ENCODE measurements around the gene ADARB2. TPM values are rescaled to one million over a fixed set of nuclear protein-coding genes. Genes with fewer than 3 reads are reported as not detected.

Gene ADARB2
- total RNA-seq, 2 experiments from 2014 or later, result 0.28 to 0.40 TPM

DNA sequence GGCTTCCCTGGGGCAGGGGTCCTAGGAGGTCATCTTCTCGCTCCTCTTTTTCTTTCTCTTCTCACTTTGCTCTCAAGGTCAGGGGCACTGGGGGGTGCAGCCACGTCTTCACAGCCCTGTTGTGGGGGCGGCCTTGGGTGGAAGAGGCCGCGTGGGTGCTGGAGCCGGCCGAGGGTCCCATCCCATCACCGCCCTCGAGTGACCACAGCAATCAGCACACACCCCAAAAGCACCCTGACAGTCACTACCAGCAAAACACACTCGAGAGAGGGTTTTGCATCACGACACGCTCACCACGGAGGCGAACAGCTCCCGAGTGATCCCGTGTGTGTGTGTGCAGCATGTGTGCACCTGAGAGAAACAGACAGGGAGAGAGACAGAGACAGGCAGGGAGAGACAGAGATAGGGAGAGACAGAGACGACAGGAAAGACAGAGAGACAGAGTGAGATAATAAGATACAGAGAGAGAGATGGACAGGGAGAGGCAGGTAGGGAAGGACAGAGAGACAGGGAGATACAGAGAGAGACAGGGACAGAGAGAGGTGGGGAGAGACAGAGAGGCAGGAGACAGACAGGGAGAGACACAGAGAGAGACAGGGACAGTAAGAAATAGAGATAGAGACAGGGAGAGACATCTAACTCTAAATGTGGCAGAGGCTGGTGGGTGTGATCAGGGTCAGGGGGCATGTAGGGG is 580.3 kb downstream of the ADARB2 start:
- no peak for DNase-seq
- no peak overlapping the region for H3K4me3 Mint-ChIP-seq
- no peak overlapping the region for H3K27ac Mint-ChIP-seq
- no peaks in the 10 kb centered on the region for H3K9me3 Mint-ChIP-seq
- ATAC-seq (ENCODE audit: low read depth), result no peak
- H3K27me3 Mint-ChIP-seq, result peaks cover 6% of the 10 kb centered on the region
- no peaks in the 10 kb centered on the region for H3K36me3 Mint-ChIP-seq
- H3K4me1 Mint-ChIP-seq, result no peaks in the 10 kb centered on the region
- POLR2A ChIA-PET, result no interaction called here

- H3K36me3 Mint-ChIP-seq, result no peaks in the 10 kb centered on the region
- ATAC-seq (ENCODE audit: low read depth) (no peak), DNase-seq (no peak)
- no peak overlapping the region for H3K27ac Mint-ChIP-seq
- no peaks in the 10 kb centered on the region for H3K9me3 Mint-ChIP-seq
- peaks cover 6% of the 10 kb centered on the region for H3K27me3 Mint-ChIP-seq
- POLR2A ChIA-PET, result no interaction called here
- H3K4me3 Mint-ChIP-seq, result no peak overlapping the region
- no peaks in the 10 kb centered on the region for H3K4me1 Mint-ChIP-seq
Observed at GRCh38 chr10:1156616-1156886, 580.8 kb downstream of the ADARB2 start.

- no peaks in the 10 kb centered on the region for H3K9me3 Mint-ChIP-seq
- H3K36me3 Mint-ChIP-seq, result no peaks in the 10 kb centered on the region
- no peak overlapping the region for H3K27ac Mint-ChIP-seq
- no peak for ATAC-seq (ENCODE audit: low read depth)
- H3K4me1 Mint-ChIP-seq, result no peaks in the 10 kb centered on the region
- no peak for DNase-seq
- POLR2A ChIA-PET, result no interaction called here
- H3K4me3 Mint-ChIP-seq, result no peak overlapping the region
- H3K27me3 Mint-ChIP-seq, result peaks cover 6% of the 10 kb centered on the region
Observed at GRCh38 chr10:1155791-1156615, 581.3 kb downstream of the ADARB2 start.

- no peaks in the 10 kb centered on the region for H3K36me3 Mint-ChIP-seq
- POLR2A ChIA-PET, result no interaction called here
- H3K27me3 Mint-ChIP-seq, result peaks cover 6% of the 10 kb centered on the region
- no peak overlapping the region for H3K27ac Mint-ChIP-seq
- DNase-seq (no peak), ATAC-seq (ENCODE audit: low read depth) (no peak)
- H3K4me1 Mint-ChIP-seq, result no peaks in the 10 kb centered on the region
- H3K4me3 Mint-ChIP-seq, result no peak overlapping the region
- H3K9me3 Mint-ChIP-seq, result no peaks in the 10 kb centered on the region
Observed at GRCh38 chr10:1154531-1155295, 582.6 kb downstream of the ADARB2 start.

- POLR2A ChIA-PET, result no interaction called here
- no peaks in the 10 kb centered on the region for H3K36me3 Mint-ChIP-seq
- peaks cover 1% of the 10 kb centered on the region for H3K4me1 Mint-ChIP-seq
- no peak overlapping the region for H3K27ac Mint-ChIP-seq
- DNase-seq (no peak), ATAC-seq (ENCODE audit: low read depth) (no peak)
- peaks cover 8% of the 10 kb centered on the region for H3K27me3 Mint-ChIP-seq
- no peak overlapping the region for H3K4me3 Mint-ChIP-seq
- H3K9me3 Mint-ChIP-seq, result no peaks in the 10 kb centered on the region
Observed at GRCh38 chr10:1153805-1154351, 583.4 kb downstream of the ADARB2 start.

GRCh38 chr10:1153251-1153763 is 584.0 kb downstream of the ADARB2 start:
- POLR2A ChIA-PET, result interaction anchor here (1.0 kb wide), 1 partner anchor 12 kb away, joined by 3 read pairs; no protein-coding TSS in a partner anchor
- no peaks in the 10 kb centered on the region for H3K36me3 Mint-ChIP-seq
- H3K27ac Mint-ChIP-seq, result no peak overlapping the region
- no peak overlapping the region for H3K4me3 Mint-ChIP-seq
- no peaks in the 10 kb centered on the region for H3K9me3 Mint-ChIP-seq
- ATAC-seq (ENCODE audit: low read depth) (no peak), DNase-seq (no peak)
- H3K4me1 Mint-ChIP-seq, result peaks cover 1% of the 10 kb centered on the region
- H3K27me3 Mint-ChIP-seq, result peaks cover 10% of the 10 kb centered on the region

DNA sequence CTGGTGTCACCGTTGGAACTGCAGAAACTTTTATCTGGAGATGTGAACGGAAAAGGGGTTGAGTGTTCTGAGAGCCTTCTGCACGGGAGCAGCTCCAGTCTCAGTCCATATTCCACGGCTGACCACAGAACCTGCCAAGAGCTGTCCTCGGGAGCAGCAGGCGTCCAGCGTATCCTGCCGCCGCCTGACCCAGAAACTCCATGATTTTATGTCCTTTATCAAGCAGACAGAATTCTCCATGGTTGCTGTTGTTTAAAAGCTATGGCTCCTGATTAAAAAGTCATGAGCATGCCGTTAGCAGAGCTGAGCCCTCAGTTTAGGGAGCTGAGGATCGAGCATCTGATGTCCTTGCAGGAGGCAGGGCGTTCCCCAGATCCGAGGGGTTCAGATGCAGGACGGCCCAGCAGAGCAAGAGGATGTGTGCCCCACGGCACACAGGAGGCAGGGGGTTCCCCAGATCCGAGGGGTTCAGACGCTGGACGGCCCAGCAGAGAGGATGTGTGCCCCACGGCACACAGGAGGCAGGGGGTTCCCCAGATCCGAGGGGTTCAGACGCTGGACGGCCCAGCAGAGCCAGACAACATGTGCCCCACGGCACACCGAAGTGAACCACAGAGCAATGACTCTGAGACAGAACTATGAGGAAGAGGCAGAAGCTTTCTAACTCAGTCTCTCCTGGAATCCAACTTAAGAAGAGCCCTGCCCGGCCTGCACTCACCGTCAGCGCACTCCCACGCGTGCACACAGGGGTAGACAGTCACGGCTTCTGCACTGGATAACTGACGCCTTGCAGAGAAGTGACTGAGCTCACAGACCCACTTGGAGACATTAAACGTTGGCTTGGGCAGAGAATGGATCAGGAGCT is 584.7 kb downstream of the ADARB2 start:
- H3K4me1 Mint-ChIP-seq, result peaks cover 1% of the 10 kb centered on the region
- DNase-seq (no peak), ATAC-seq (ENCODE audit: low read depth) (no peak)
- no peak overlapping the region for H3K4me3 Mint-ChIP-seq
- H3K36me3 Mint-ChIP-seq, result no peaks in the 10 kb centered on the region
- POLR2A ChIA-PET, result interaction anchor here (1.0 kb wide), 1 partner anchor 11 kb away, joined by 3 read pairs; no protein-coding TSS in a partner anchor
- no peak overlapping the region for H3K27ac Mint-ChIP-seq
- H3K9me3 Mint-ChIP-seq, result no peaks in the 10 kb centered on the region
- peaks cover 8% of the 10 kb centered on the region for H3K27me3 Mint-ChIP-seq

DNA sequence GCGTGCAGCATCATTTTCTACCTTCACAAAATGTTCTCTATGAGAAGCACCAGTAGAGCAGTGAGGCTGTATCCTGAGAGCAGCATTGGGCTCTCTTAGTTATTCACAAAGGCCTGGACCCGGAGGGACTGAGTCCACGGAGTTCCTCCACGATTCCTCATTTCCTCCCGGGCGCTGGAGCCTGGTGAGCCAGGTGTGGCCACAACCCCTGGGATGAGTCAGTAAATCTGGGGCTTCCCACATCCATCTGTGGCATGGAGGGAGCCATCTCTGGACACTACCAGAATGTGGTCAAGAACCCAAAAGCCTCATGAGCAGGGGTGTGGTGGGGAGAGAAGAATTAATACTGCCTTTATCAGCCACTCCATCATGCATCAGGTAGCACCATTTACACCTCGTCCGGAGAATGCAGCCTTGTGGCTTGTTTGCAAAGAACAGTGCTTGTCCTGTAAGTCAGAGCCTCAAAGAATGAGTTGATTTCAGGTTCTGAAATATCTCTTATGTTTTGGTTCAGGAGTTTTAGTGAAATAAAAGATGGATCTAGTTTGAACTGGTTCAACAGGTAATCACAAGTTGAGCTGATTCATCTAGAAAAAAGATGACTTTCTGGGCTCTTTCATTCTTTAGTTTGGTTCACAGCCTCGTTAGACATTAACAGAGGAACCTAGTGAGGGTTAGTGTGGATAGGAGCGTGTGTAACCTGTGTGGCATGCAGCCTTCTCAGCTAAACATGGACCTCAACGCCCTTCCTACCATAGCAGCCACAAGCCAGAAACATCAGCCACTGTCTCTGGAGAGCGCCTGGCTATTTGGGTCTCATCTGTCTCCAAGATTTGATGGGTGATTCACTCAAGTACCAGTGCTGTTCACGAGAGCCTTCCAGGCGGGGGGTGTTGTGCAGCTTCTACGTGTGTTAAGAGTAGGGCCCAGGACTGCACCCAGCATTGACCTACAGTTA is 586.0 kb downstream of the ADARB2 start:
- Mint-ChIP-seq H3K4me1 (peaks cover 1% of the 10 kb centered on the region), H3K27ac (no peak overlapping the region), H3K36me3 (no peaks in the 10 kb centered on the region), H3K9me3 (peaks cover 4% of the 10 kb centered on the region), H3K27me3 (peaks cover 4% of the 10 kb centered on the region), H3K4me3 (no peak overlapping the region)
- DNase-seq (no peak), ATAC-seq (ENCODE audit: low read depth) (no peak)
- POLR2A ChIA-PET, result no interaction called here

DNA sequence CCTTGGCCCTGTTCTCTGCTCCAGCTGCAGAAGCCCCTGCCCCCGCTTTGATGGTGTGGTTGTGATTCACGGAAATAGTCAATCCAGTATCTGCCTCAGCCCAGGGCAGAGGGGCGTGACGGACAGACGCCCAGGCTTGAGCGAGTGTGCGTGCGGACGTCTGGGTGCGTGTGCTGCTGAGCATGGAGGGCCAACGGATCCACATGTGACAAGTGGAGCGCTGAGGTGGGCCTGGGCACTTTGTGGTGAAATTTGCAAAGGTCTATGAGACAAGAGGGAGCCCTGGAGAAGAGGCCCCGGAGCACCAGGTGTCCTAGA is 586.7 kb downstream of the ADARB2 start:
- H3K36me3 Mint-ChIP-seq, result no peaks in the 10 kb centered on the region
- peaks cover 10% of the 10 kb centered on the region for H3K9me3 Mint-ChIP-seq
- H3K4me1 Mint-ChIP-seq, result peaks cover 1% of the 10 kb centered on the region
- POLR2A ChIA-PET, result no interaction called here
- no peak overlapping the region for H3K27ac Mint-ChIP-seq
- no peak overlapping the region for H3K4me3 Mint-ChIP-seq
- DNase-seq, result no peak
- no peak for ATAC-seq (ENCODE audit: low read depth)
- H3K27me3 Mint-ChIP-seq, result peaks cover 4% of the 10 kb centered on the region

GRCh38 chr10:1149793-1150637 is 587.3 kb downstream of the ADARB2 start:
- peaks cover 1% of the 10 kb centered on the region for H3K4me1 Mint-ChIP-seq
- no peaks in the 10 kb centered on the region for H3K36me3 Mint-ChIP-seq
- ATAC-seq (ENCODE audit: low read depth) (peak; percentile 80), DNase-seq (no peak)
- no peak overlapping the region for H3K27ac Mint-ChIP-seq
- H3K9me3 Mint-ChIP-seq, result peaks cover 12% of the 10 kb centered on the region
- POLR2A ChIA-PET, result no interaction called here
- peaks cover 4% of the 10 kb centered on the region for H3K27me3 Mint-ChIP-seq
- H3K4me3 Mint-ChIP-seq, result peak overlapping the region; percentile 53

DNA sequence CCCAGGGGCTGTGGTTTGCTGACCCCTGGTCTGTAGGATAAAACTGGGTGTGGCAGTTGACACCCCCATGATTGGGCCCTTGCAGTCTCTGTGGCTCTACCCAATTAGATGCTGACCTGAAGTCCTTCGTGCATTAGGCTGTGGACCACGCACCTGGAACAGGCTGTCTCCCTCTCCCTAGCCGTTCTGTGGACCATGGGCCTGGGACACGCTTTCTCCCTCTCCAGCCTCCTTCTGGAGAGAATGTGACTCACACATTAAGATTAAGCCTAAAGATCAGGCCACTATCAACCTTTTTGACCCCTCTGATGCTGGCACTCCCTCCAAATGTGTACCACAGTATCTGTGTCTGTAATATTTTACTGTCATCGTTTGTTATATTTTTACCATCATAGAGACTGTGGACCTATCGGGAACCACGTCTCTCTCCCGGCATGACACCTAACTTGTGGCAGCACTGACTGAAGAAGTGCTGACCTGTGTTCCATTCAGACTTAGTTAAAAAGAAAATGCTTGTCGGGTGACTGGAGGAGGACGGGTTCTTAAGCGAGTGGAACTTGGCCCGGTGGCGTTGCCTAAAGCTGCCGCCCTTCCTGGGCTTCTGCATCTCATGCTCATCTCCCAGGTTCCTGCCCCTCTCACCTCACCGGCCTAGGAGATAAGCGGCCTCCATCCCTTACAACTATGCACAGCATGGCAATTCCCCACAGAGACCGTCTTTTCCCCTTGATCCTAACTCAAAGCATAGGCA is 588.3 kb downstream of the ADARB2 start:
- H3K27ac Mint-ChIP-seq, result no peak overlapping the region
- H3K36me3 Mint-ChIP-seq, result no peaks in the 10 kb centered on the region
- POLR2A ChIA-PET, result no interaction called here
- DNase-seq (no peak), ATAC-seq (ENCODE audit: low read depth) (no peak)
- H3K27me3 Mint-ChIP-seq, result peaks cover 11% of the 10 kb centered on the region
- H3K9me3 Mint-ChIP-seq, result peaks cover 17% of the 10 kb centered on the region
- H3K4me1 Mint-ChIP-seq, result peaks cover 1% of the 10 kb centered on the region
- H3K4me3 Mint-ChIP-seq, result peak overlapping the region; percentile 53

Data from activated naive CD8-positive, alpha-beta T cell treated with anti-CD3 and anti-CD28 coated beads, Interleukin-2, amount 10 ng/mL, durations not matched to agents 7 days and 5 days (primary cell).